Gastroesophageal sphincter (tissue), 4 donors: ENCODE results near the gene PPP5C. TPM values are rescaled to one million over a fixed set of nuclear protein-coding genes. Genes with fewer than 3 reads are reported as not detected.

ENCODE experiments used
- ATAC-seq: fragments of 150-250 bp; one replicate; pipeline ENCODE4 v1.9.1; 2016; ENCODE audit warnings: mild to moderate bottlenecking, moderate library complexity
- H3K27ac ChIP-seq, 4 donors: fragments of 200-600 bp; sonication (generic) in 3 of 4; 1 replicate in 3 of 4; 2 replicates in 1 of 4; pipeline ENCODE4 v1.5.1; 2016 to 2019
- H3K27me3 ChIP-seq: fragments of 200-600 bp; sonication (generic); one replicate; pipeline ENCODE4 v1.5.1; 2019
- H3K36me3 ChIP-seq, 2 donors: fragments of 200-600 bp; sonication (generic); one replicate each; pipeline ENCODE4 v1.5.1; 2019; ENCODE audit warnings: control low read depth in 1 of 2
- H3K4me1 ChIP-seq, 3 donors: fragments of 200-600 bp; sonication (generic); 1 replicate in 2 of 3; 2 replicates in 1 of 3; pipeline ENCODE4 v1.5.1; 2016 to 2019; ENCODE audit warnings: control low read depth in 2 of 3
- H3K4me3 ChIP-seq, 2 donors: fragments of 200-600 bp; sonication (generic); one replicate each; pipeline ENCODE4 v1.5.1; 2019; ENCODE audit warnings: mild to moderate bottlenecking in 1 of 2, moderate library complexity in 1 of 2
- H3K9me3 ChIP-seq, 3 donors: fragments of 200-600 bp; sonication (generic); one replicate each; pipeline ENCODE4 v1.5.1; 2017 to 2019; ENCODE audit warnings: control low read depth in 2 of 3
- CTCF ChIP-seq, 4 experiments: fragments of 200-600 bp in 2 of 4; fragments of 450-650 bp in 2 of 4; sonication (generic) in 1 of 4; IDR thresholded peaks; one replicate each; pipeline ENCODE4 v1.5.1; 2017 to 2019; ENCODE audit warnings: antibody characterized with exemption in 4 of 4, mild to moderate bottlenecking in 2 of 4, moderate library complexity in 2 of 4
- EP300 ChIP-seq: sonication (generic); formaldehyde crosslinking; IDR thresholded peaks from one replicate; pipeline ENCODE4 v1.6.1; 2017; ENCODE audit warnings: antibody characterized with exemption, mild to moderate bottlenecking
- POLR2A ChIP-seq, 2 donors: fragments of 450-650 bp; IDR thresholded peaks; one replicate each; pipeline ENCODE4 v1.6.1; 2017; ENCODE audit warnings: antibody characterized with exemption in 2 of 2, mild to moderate bottlenecking in 2 of 2, moderate library complexity in 1 of 2
- POLR2AphosphoS5 ChIP-seq: sonication (generic); formaldehyde crosslinking; IDR thresholded peaks from one replicate; pipeline ENCODE4 v1.6.1; 2017; ENCODE audit warnings: antibody characterized with exemption
- WGBS, 2 donors: methylation state at CpG; one replicate each; pipeline ENCODE4 v1.1.5; 2018; ENCODE audit warnings: low coverage in 1 of 2; 5-methylcytosine and 5-hydroxymethylcytosine counted together
- total RNA-seq, 4 donors: library from RNA; depleted of rRNA; stranded (reverse); fragments of >200 nt; gene quantifications; one replicate each; pipeline ENCODE4 v1.1.0, GENCODE V29; 2016

The PPP5C gene
- total RNA-seq, 4 donors from 2014 or later = 48.2 to 69.5 (median 50.7) TPM

GRCh38 chr19:46356149-46357055 lies 9.5 kb downstream of the PPP5C start:
- 58 to 66% methylated on average over 3 of the region's 9 CpGs for WGBS, 2 donors
- peaks cover 0 to 65% of the 10 kb centered on the region in 2 donors for H3K36me3 ChIP-seq

DNA sequence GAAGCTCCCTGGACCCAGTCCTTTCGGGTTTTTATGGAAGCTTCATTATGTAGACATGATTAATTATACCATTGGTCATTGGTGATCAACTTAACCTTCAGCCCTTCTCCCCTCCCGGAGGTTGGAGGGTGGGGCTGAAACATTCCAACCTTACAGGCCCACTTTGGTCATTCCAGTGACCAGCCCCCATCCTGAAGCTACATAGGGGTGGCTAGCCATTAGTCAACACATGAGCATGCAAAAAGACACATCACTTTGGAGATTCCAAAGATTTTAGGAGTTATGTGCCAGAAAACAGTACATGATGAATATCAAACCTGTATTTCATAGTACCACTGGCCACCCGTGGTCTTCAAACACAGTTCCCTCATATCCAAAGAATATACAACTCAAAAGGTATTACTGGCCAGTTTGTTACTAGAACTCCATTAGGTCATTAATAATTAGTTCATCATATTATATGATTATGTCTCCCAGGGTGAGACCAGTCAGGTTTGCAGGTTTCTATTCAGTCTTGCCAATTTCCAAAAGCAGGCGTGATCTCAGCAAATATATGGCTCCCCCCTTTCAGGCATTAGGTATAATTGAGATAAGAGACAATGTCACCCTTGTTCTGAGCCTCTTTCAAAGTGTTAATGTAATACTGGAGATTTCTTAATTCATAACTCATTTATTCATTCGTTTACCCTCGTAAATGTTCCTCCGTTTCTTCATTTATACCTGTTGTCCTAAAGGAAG lies 11.1 kb downstream of the PPP5C start:
- 73 to 76% methylated on average over 6 to 7 of the region's 7 CpGs for WGBS, 2 donors
- Histone ChIP-seq H3K9me3 (no peaks in the 10 kb centered on the region), H3K36me3 (peaks cover 0 to 58% of the 10 kb centered on the region in 2 donors), H3K27me3 (no peaks in the 10 kb centered on the region), H3K4me3 (no peak overlapping the region), H3K27ac (no peak overlapping the region), H3K4me1 (no peaks in the 10 kb centered on the region)
- ATAC-seq = no peak
- TF ChIP-seq POLR2AphosphoS5 = no peak
- no peak for TF ChIP-seq CTCF (IDR thresholded peaks at IDR 0.05)
- no peak for TF ChIP-seq POLR2A (IDR thresholded peaks at IDR 0.05)
- no peak for TF ChIP-seq EP300

More at GRCh38 chr19:46356149-46357055, 9.5 kb downstream of the PPP5C start:
- Histone ChIP-seq H3K27ac (no peak overlapping the region), H3K9me3 (no peaks in the 10 kb centered on the region), H3K4me1 (peaks cover 0 to 11% (median 7%) of the 10 kb centered on the region in 3 donors), H3K4me3 (no peak overlapping the region), H3K27me3 (no peaks in the 10 kb centered on the region)
- TF ChIP-seq CTCF (IDR thresholded peaks at IDR 0.05) (no peak), POLR2AphosphoS5 (no peak), EP300 (no peak), POLR2A (IDR thresholded peaks at IDR 0.05) (no peak)
- ATAC-seq = no peak

DNA sequence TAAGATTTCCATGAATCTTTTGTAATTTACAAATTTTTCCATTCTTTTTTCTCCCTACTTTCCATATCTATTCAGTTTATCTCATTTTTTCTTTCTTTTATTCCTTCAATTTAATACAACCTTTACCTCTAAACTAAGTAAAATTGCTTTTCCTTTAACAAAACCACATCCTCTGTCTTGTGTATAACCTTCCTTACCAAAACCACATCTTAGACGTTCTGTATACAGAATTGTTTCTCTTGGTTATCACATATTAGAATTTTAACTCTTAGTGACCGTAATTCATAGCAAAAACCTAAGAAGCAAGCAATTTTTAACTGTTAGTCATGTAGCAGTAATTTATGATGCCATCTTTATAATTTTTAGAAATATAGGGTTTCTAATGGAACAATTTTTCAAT lies 15.0 kb downstream of the PPP5C start:
- WGBS, 2 donors = 53 to 69% methylated on average over 2 of the region's 2 CpGs

GRCh38 chr19:46364359-46364758 lies 17.5 kb downstream of the PPP5C start:
- no peak for ATAC-seq
- TF ChIP-seq POLR2AphosphoS5 (no peak), EP300 (no peak)
- Histone ChIP-seq H3K4me1 (no peaks in the 10 kb centered on the region), H3K27me3 (no peaks in the 10 kb centered on the region), H3K36me3 (peaks cover 0 to 58% of the 10 kb centered on the region in 2 donors), H3K27ac (no peak overlapping the region), H3K9me3 (no peaks in the 10 kb centered on the region), H3K4me3 (no peak overlapping the region)
- 80 to 91% methylated on average over 2 of the region's 2 CpGs for WGBS, 2 donors

More for the DNA sequence above, 15.0 kb downstream of the PPP5C start:
- Histone ChIP-seq H3K36me3 (peaks cover 0 to 51% of the 10 kb centered on the region in 2 donors), H3K27me3 (no peaks in the 10 kb centered on the region), H3K9me3 (no peaks in the 10 kb centered on the region), H3K4me1 (no peaks in the 10 kb centered on the region), H3K27ac (no peak overlapping the region), H3K4me3 (no peak overlapping the region)
- TF ChIP-seq POLR2AphosphoS5 (no peak), EP300 (no peak), POLR2A (IDR thresholded peaks at IDR 0.05) (no peak), CTCF (IDR thresholded peaks at IDR 0.05) (no peak)
- no peak for ATAC-seq

GRCh38 chr19:46365561-46365960 lies 18.7 kb downstream of the PPP5C start:
- TF ChIP-seq CTCF (IDR thresholded peaks at IDR 0.05) (no peak), EP300 (no peak), POLR2AphosphoS5 (no peak), POLR2A (IDR thresholded peaks at IDR 0.05) (no peak)
- no peaks in the 10 kb centered on the region for H3K9me3 ChIP-seq
- peaks cover 0 to 57% of the 10 kb centered on the region in 2 donors for H3K36me3 ChIP-seq
- no peak overlapping the region for H3K4me3 ChIP-seq
- no peaks in the 10 kb centered on the region for H3K4me1 ChIP-seq
- no peaks in the 10 kb centered on the region for H3K27me3 ChIP-seq
- H3K27ac ChIP-seq = no peak overlapping the region
- no peak for ATAC-seq
- 76 to 83% methylated on average over 1 to 3 of the region's 4 CpGs for WGBS, 2 donors
